GM23338 (cell line): ENCODE data around the gene DLG2.

Source experiments
- CREB1 ChIP-seq: fragments of 250-450 bp; sonication (Bioruptor Pico); IDR thresholded peaks from 2 replicates; pipeline ENCODE4 v1.5.0; 2020; ENCODE audit warnings: low read depth, mild to moderate bottlenecking, moderate library complexity
- ETS1 ChIP-seq: IDR thresholded peaks from 2 replicates; pipeline ENCODE4 v1.6.1; 2016; ENCODE audit warnings: antibody characterized with exemption
- EZH2 ChIP-seq: fragments of 200-600 bp; sonication (generic); IDR thresholded peaks from one replicate; pipeline ENCODE4 v1.8.0; 2017; ENCODE audit warnings: antibody characterized with exemption, mild to moderate bottlenecking, low read depth; ENCODE audit not compliant: unreplicated experiment
- EZH2phosphoT487 ChIP-seq: fragments of 200-600 bp; sonication (generic); IDR thresholded peaks from one replicate; pipeline ENCODE4 v1.8.1; 2018; ENCODE audit warnings: antibody characterized with exemption; ENCODE audit not compliant: unreplicated experiment
- JUNB ChIP-seq: IDR thresholded peaks from one replicate; pipeline ENCODE4 v1.6.1; 2016; ENCODE audit warnings: antibody characterized with exemption; ENCODE audit not compliant: unreplicated experiment
- NANOG ChIP-seq: IDR thresholded peaks from 2 replicates; pipeline ENCODE4 v1.6.1; 2016; ENCODE audit warnings: antibody characterized with exemption, borderline replicate concordance
- POLR2AphosphoS5 ChIP-seq: IDR thresholded peaks from 2 replicates; pipeline ENCODE4 v1.6.1; 2016; ENCODE audit warnings: antibody characterized with exemption, low read depth
- STAT1 ChIP-seq: IDR thresholded peaks from one replicate; pipeline ENCODE4 v1.6.1; 2016; ENCODE audit warnings: antibody characterized with exemption; ENCODE audit not compliant: unreplicated experiment
- ZNF114 ChIP-seq: fragments of 250-450 bp; sonication (Bioruptor Pico); IDR thresholded peaks from 2 replicates; pipeline ENCODE4 v1.5.0; 2020; ENCODE audit warnings: mild to moderate bottlenecking, moderate library complexity
- ZNF331 ChIP-seq: fragments of 250-450 bp; sonication (Bioruptor Pico); IDR thresholded peaks from 2 replicates; pipeline ENCODE4 v1.5.0; 2020; ENCODE audit warnings: low read depth, mild to moderate bottlenecking, moderate library complexity
- TF ChIP-seq, protein P1 (sequence below), 2 experiments: fragments of 200-600 bp in 1 of 2; sonication (generic) in 1 of 2; conservative IDR thresholded peaks; 2 replicates each; pipeline versions ENCODE4 v1.5.1 to v1.6.1; 2016 to 2017; ENCODE audit warnings: antibody characterized with exemption in 2 of 2, low read depth in 2 of 2, mild to moderate bottlenecking in 2 of 2, moderate library complexity in 1 of 2
- TF ChIP-seq, protein P2 (sequence below): IDR thresholded peaks from one replicate; pipeline ENCODE4 v1.6.1; 2018; ENCODE audit warnings: antibody characterized with exemption; ENCODE audit not compliant: unreplicated experiment

DNA sequence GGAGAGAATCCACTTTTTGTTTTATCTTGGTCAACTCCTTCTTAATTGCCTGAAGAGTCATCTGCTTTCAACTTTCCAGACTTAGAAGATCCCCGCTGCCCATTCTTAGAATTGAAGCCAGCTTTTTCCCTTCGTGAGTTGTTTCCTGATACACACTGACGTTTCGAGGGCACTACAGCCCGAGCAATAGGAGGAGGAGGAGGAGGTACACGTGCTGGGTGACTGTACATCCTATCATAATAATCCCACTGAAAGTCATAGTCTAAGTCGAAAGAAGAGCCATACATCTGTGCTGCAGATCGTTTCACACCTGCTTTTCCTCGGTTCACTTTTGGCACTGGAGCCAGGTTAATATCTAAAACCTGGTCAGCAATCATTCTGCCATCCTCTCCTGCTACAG lies 606.1 kb downstream of the DLG2 start:
- TF ChIP-seq, protein P1, sequence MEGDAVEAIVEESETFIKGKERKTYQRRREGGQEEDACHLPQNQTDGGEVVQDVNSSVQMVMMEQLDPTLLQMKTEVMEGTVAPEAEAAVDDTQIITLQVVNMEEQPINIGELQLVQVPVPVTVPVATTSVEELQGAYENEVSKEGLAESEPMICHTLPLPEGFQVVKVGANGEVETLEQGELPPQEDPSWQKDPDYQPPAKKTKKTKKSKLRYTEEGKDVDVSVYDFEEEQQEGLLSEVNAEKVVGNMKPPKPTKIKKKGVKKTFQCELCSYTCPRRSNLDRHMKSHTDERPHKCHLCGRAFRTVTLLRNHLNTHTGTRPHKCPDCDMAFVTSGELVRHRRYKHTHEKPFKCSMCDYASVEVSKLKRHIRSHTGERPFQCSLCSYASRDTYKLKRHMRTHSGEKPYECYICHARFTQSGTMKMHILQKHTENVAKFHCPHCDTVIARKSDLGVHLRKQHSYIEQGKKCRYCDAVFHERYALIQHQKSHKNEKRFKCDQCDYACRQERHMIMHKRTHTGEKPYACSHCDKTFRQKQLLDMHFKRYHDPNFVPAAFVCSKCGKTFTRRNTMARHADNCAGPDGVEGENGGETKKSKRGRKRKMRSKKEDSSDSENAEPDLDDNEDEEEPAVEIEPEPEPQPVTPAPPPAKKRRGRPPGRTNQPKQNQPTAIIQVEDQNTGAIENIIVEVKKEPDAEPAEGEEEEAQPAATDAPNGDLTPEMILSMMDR (conservative IDR thresholded peaks at IDR 0.05; ENCODE audit: low read depth in 2 of 2), result no peak
- TF ChIP-seq EZH2phosphoT487 (no peak), POLR2AphosphoS5 (no peak), CREB1 (CRISPR knock-in tag) (no peak), EZH2 (no peak), ETS1 (no peak), JUNB (no peak), STAT1 (no peak), ZNF331 (CRISPR knock-in tag) (no peak), ZNF114 (CRISPR knock-in tag) (no peak), NANOG (no peak)
- TF ChIP-seq, protein P2, sequence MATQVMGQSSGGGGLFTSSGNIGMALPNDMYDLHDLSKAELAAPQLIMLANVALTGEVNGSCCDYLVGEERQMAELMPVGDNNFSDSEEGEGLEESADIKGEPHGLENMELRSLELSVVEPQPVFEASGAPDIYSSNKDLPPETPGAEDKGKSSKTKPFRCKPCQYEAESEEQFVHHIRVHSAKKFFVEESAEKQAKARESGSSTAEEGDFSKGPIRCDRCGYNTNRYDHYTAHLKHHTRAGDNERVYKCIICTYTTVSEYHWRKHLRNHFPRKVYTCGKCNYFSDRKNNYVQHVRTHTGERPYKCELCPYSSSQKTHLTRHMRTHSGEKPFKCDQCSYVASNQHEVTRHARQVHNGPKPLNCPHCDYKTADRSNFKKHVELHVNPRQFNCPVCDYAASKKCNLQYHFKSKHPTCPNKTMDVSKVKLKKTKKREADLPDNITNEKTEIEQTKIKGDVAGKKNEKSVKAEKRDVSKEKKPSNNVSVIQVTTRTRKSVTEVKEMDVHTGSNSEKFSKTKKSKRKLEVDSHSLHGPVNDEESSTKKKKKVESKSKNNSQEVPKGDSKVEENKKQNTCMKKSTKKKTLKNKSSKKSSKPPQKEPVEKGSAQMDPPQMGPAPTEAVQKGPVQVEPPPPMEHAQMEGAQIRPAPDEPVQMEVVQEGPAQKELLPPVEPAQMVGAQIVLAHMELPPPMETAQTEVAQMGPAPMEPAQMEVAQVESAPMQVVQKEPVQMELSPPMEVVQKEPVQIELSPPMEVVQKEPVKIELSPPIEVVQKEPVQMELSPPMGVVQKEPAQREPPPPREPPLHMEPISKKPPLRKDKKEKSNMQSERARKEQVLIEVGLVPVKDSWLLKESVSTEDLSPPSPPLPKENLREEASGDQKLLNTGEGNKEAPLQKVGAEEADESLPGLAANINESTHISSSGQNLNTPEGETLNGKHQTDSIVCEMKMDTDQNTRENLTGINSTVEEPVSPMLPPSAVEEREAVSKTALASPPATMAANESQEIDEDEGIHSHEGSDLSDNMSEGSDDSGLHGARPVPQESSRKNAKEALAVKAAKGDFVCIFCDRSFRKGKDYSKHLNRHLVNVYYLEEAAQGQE, result no peak
